Stimulated activated CD8-positive, alpha-beta memory T cell treated with anti-CD3 and anti-CD28 coated beads, Interleukin-12 subunit alpha, Interleukin-12 subunit beta, amount 100 ng/mL, for 1 hour (primary cell): ENCODE results near the gene SLC25A17.
"Not testable (repeated sequence)": the region's sequence is repeated elsewhere in the genome, so short reads cannot be mapped to it uniquely, and the experiment has no call there.

ENCODE experiments used
- DNase-seq: peaks from one replicate; pipeline ENCODE4 v3.0.0-alpha.2; 2020; ENCODE audit warnings: low read depth

SLC25A17 gene

GRCh38 chr22:40818192-40818746 lies 877 bp downstream of the SLC25A17 start:
- DNase-seq, result no peak

GRCh38 chr22:40817737-40818136 lies 1.4 kb downstream of the SLC25A17 start:
- DNase-seq, result no peak

- no peak for DNase-seq
Observed at GRCh38 chr22:40813912-40814315, 5.2 kb downstream of the SLC25A17 start.

GRCh38 chr22:40808018-40808841 lies 10.9 kb downstream of the SLC25A17 start:
- DNase-seq, result no peak

- DNase-seq, result no peak
Observed at GRCh38 chr22:40806711-40807110, 12.4 kb downstream of the SLC25A17 start.

- DNase-seq, result no peak
Observed at GRCh38 chr22:40805699-40806203, 13.4 kb downstream of the SLC25A17 start.

- DNase-seq, result no peak
Observed at GRCh38 chr22:40805239-40805638, 13.9 kb downstream of the SLC25A17 start.

- no peak for DNase-seq
Observed at GRCh38 chr22:40803321-40803720, 15.8 kb downstream of the SLC25A17 start.

GRCh38 chr22:40799008-40799407 lies 20.1 kb downstream of the SLC25A17 start:
- no peak for DNase-seq

- DNase-seq, result no peak
Observed at GRCh38 chr22:40797427-40797826, 21.7 kb downstream of the SLC25A17 start.

GRCh38 chr22:40792451-40792850 lies 26.7 kb downstream of the SLC25A17 start:
- no peak for DNase-seq

- no peak for DNase-seq
Observed at GRCh38 chr22:40791241-40791640, 27.9 kb downstream of the SLC25A17 start.

GRCh38 chr22:40789131-40789530 lies 30.0 kb downstream of the SLC25A17 start:
- DNase-seq, result no peak

GRCh38 chr22:40782521-40782920 lies 36.6 kb downstream of the SLC25A17 start:
- DNase-seq, result no peak

GRCh38 chr22:40781749-40782148 lies 37.4 kb downstream of the SLC25A17 start:
- not testable (repeated sequence) for DNase-seq

- no peak for DNase-seq
Observed at GRCh38 chr22:40769761-40770160, 49.4 kb downstream of the SLC25A17 start.

GRCh38 chr22:40768206-40768605 lies 50.9 kb downstream of the SLC25A17 start:
- DNase-seq, result no peak

GRCh38 chr22:40766956-40767355 lies 52.2 kb downstream of the SLC25A17 start:
- DNase-seq, result no peak

- no peak for DNase-seq
Observed at GRCh38 chr22:40764763-40765441, 54.2 kb downstream of the SLC25A17 start.

GRCh38 chr22:40759294-40759840 lies 59.8 kb downstream of the SLC25A17 start:
- DNase-seq, result no peak

GRCh38 chr22:40758851-40759250 lies 60.3 kb downstream of the SLC25A17 start:
- DNase-seq, result not testable (repeated sequence)

GRCh38 chr22:40758390-40758789 lies 60.8 kb downstream of the SLC25A17 start:
- DNase-seq, result no peak

- no peak for DNase-seq
Observed at GRCh38 chr22:40757071-40757470, 62.1 kb downstream of the SLC25A17 start.
